T-helper 1 cell (primary cell): Measurements from ENCODE around the gene LINC00632.
"Not testable (repeated sequence)": the region's sequence is repeated elsewhere in the genome, so short reads cannot be mapped to it uniquely, and the experiment has no call there.

Experiments
- DNase-seq, 5 donors: peaks; one replicate each; pipeline ENCODE4 v3.0.0-alpha.2; 2012 to 2020
- total RNA-seq, 4 donors: gene quantifications; one replicate each; lab custom pipeline; 2026; lab: John Stamatoyannopoulos, UW

LINC00632 gene
- 0.12 to 1.8 (median 1.0) reads per million in 4 donors for total RNA-seq

DNA sequence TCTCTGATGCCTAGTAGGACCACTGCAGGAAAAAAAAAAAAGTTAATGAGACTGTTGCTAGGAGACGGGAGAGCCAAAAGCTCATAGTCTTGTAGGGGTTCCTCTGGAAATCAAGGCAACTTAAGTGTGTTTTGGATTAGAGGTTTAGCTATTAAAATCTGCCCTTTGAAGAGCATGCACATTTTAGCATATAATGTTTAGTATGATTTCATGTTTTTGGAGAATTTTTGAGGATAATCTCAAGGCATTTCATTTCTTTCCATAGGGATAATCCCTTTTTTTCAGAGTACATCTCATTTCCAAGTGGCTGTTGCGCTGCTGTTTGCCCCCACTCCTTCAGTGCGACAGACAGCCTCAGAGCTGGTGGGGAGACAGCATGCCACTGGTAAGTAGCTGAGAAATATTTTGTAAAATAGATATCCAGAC lies at the start of gene LINC00632:
TSS of gene LINC00632 (plus strand) at position 339 of the 426 bp plus-strand sequence.
- DNase-seq: no peak

DNA sequence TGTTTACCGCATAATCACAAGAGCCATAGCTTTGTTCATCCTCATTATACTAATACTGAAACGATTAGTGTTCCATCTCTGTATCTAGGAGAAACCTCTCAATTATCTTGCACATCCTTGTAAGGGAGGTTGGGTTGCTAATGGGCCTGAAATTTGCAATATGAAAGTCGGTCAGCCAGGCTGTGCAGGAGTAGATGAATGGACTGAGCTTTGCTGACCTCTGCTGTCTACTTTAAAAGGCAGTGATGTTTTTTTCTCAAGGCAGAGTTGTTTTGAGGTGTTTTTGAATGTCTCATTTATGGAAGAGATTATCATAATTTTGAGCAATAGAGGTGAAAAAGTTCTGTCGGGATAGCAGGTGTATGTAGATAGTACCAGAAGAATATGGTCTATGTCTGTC lies 47.9 kb upstream of the LINC00632 start:
- DNase-seq: no peak

DNA sequence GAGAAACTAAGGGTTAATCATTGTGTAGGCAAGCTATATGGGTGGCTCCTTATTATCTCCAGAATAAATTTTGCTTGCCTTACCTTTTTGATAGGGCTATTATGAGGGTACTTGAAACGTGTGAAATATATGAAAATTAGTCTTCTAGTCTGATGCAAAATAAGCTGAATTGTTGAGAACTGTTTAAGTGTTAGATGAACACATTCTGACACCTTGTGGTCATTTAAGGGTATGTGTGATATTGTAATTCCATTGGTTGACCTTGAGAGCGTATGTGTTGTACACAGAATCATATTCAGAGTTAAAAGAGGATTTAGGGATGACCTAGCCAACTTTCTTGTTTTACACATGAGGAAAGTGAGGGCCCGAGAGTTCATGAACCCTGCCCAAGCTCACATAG lies 44.6 kb upstream of the LINC00632 start:
- no peak for DNase-seq

DNA sequence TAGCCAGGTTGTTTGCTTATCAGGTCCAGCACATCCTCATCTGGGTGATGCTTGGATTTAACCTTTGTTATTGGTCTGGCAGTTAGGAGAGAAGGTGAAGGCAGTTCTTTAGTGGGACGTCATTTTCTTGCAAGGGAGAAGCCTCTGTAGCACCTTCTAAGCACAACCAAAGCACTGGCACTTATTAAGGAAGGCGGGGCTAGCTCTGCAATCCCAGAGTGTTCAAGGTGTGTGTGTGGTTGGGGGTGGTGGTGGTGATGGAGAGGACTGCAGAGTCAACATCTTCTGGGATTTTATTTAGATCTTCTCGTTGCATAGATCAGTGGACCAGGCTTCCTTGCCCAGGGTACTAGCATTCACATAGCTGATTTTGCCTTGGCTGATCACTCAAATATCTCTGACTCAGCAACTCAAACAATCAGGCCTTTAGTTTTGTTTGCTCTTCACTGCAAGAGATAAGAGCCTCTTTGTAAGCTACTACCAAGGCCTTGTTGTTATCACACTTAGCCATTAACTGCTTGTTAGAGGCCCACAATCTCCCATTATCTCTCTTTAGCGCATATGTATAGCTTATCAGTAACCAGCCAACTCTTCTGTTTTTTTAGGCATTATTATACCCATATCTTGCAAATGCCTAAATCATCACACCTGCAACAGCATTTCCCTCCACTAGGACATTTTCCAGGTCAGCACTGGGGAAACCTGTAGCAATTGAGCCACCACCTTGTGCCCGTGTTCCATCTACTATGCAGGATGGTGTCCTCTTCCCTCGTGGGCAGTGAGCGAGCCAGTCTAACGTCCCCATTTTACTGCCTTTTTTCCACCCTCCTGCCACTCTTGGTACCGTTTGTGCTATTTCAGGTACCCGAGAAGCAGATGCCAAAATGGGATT lies 36.5 kb upstream of the LINC00632 start:
- no peak for DNase-seq

GRCh38 chrX:140687706-140688105 lies 21.9 kb upstream of the LINC00632 start:
- DNase-seq: no peak

DNA sequence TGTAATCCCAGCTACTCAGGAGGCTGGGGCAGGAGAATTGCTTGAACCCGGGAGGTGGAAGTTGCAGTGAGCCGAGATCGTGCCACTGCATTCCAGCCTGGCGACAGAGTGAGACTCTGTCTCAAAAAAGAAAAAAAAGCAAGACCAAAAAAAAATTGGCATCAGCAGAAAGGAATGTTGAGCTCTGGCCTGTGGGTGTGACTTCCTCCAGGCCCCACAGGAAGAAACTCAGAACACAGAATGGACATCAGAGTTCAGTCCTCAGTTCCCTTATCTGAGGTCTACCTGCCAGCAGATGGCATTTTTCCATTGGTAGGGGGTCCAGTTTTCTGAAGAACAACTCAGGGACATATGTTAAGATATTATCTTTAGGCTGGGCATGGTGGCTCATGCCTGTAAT lies 18.0 kb upstream of the LINC00632 start:
- not testable (repeated sequence) for DNase-seq

DNA sequence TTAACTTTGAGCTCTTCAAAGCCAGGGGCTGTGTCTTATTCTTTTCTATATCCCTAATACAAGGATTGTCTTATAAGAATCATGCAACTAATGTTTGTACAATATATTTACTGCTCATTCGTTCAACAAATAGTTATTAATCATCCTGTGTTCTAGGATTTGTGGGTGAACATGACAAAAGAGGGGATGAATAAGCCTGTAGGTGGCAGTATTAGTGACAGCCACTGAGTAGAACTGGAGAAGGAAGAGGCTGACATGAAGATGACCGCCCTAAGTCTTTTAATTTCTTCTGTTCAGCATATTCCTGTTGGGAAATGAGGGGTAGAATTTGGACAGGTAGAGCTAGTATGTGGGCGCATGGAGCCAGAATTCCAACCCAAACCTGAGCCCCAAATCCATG lies 11.9 kb upstream of the LINC00632 start:
- DNase-seq: no peak

DNA sequence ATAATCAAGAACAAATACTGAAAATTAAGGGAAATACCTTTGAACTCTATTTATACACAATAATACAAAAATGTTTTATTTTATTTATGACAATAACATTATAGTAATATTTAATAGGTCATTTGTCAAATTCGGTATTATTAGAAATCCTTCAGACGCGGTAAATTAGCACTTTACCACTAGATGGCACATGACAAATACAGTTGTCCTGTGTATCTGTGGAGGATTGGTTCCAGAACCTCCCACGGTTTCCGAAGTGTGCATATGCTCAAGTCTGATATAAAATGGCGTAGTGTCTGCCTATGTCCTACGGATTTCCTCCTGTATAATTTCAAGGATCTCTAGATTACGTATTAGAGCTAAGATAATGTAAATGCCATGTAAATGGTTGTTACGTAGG lies 8.1 kb upstream of the LINC00632 start:
- no peak for DNase-seq

GRCh38 chrX:140710710-140711109 lies 1.2 kb downstream of the LINC00632 start:
- DNase-seq: no peak

DNA sequence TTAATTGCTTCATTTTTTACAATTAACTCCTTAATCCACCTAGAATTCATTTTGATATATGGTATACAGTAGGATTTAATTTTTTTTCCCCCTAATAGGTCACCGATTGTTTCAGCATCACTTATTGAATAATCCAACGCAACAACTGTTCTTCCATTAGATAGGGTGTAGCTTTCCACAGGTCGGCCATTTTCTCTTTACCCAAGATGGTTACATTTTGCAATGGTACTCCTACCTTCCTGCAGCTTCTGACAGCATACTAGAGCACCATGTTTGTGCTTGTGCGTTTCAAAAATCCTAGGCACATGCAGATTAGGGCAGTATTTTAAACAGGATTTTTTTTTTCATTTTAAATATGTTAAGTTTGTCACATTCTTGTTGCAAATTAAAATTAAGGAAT lies 2.3 kb downstream of the LINC00632 start:
- no peak for DNase-seq

DNA sequence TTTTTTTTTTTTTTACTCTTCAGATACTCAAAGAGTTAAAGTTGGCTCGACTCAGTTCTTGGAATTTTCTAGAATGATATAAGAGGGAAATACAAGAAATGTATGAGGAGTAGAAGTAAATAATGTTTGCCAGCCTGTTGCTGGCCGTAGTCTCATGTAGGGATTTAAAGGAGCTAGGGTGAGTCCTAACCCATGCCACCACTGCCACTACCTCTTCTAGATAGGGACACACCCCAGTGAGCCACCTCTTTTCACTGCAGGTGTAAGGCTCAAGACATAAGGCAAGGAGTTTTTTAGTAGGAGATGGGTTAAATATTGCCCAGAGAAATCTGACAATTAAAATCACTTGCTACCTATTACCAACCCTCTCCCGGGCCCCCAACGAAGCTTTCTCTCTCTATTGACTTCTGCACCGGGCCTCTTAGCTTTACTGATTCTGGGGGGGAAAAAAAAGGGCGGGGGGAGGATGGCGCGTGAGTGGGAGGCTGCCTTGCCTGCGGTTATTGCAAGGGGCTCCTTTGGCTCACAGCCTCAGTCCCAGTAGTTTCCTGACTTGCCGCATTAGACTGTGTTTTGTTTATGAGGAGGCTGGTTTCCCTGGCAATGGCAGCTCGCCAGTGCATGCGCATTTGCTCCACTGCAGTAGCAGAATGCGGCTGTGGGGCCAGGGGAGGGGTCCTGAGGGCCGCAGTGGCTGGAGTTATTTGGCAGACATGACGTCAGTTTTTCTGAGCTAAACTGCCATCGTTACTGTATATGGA lies 3.0 kb downstream of the LINC00632 start:
- peak in 3 of 5 donors; percentile 6 to 29 (median 12) for DNase-seq

DNA sequence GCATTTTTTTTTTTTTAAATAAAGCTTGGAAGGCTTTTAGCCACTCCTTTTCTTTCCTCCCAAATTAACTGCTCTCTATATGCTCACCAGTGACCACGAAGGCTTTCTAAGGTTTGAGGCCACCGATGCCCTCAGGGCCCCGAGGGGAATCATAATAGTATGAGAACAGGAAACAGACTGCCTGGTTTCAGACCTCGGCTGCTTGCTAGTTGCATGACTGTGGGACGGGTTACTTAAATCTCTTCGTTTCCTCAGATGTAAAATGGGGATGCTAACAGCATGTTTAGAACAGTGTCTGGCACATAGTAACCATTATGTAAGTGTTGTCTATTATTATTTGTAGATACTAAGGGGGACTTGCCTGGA lies 3.6 kb downstream of the LINC00632 start:
- no peak for DNase-seq

GRCh38 chrX:140715787-140716186 lies 6.2 kb downstream of the LINC00632 start:
- no peak for DNase-seq

DNA sequence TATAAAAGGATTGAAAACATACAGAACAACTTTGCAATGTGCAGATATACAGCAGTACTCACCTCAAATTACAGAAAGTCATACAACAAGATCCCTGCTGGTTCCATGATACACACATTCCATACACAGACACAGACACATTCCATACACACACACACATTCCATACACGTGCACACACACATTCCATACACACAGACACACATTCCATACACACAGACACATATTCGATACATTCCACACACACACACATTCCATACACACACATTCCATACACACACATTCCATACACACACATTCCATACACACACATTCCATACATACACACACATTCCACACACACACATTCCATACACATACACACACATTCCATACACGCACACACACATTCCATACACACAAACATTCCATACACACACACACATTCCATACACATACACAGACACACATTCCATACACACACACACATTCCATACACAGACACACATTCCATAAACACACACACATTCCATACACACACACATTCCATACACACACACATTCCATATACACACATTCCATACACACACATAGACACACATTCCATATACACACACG lies 13.7 kb downstream of the LINC00632 start:
- no peak for DNase-seq

DNA sequence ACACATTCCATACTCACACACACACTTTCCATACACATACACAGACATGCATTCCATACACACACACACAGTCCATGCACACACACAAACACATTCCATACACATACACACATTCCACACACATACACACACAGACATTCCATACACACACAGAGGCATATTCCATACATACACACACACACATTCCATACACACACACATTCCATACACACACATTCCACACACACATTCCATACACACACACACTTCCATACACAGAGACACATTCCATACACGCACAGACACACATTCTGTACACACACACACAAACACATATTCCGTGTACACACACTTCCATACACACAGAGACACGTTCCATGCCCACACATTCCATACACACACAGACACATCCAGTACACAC lies 14.8 kb downstream of the LINC00632 start:
- no peak for DNase-seq

GRCh38 chrX:140724736-140725135 lies 15.2 kb downstream of the LINC00632 start:
- no peak for DNase-seq

DNA sequence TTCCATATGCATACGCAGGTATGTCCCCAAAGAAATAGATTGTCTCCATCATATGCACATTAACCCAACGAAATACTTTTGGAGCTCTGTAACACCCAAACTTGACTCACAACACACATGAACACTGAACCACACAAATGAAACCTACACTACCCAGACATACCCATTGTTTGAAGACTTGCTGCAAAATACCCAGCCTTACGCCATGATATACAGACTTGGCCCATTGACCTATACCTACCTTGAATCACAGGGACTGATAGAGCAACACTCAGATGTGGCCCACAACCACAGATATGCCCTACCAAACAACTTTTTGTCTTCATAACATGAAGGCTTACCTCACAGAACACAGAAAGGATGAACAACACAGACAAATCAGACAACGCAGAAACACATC lies 15.9 kb downstream of the LINC00632 start:
- DNase-seq: no peak

- peak in 1 of 5 donors; percentile 8 for DNase-seq
These were observed 24.3 kb downstream of the LINC00632 start for GRCh38 chrX:140733766-140734342.

DNA sequence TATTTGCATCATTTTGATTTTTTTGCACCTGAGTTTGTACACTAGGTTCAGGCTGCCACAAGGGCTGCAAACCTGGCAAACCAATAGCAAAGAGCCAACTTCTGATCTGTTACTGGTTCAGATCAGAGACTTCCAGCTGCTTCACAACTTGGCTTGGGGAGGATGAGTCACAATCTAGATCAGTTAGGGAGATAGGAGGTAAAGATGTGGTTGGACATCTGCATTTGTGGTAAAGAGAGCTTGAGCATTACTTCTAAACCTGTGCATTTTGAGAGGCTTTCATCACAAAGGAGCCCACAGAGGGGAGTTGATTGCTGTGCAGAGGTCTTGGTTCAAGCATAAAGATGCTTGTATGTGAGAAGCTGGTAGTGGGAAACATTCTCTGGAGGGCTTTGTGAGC lies 34.5 kb downstream of the LINC00632 start:
- DNase-seq: peak in 1 of 5 donors; percentile 17

DNA sequence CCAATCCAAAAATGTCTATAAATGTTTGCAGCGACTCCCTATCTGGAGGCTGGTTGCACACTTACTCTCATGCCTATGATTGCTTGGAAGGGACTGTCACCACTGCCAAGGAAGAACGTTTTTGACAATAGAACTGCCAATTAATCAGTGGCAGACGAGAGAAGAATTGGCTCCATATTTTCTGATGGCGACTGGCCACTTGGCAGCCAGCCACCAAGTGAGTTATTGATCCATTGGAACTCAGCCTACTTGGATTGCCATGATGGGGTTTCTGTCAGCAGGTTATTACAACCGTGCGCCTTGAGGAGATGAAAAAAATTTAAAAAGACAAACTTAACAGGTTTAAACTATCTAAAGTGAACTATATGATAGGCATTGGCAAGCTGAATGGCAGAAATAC lies 47.4 kb downstream of the LINC00632 start:
- no peak for DNase-seq

GRCh38 chrX:140762061-140762460 lies 52.5 kb downstream of the LINC00632 start:
- peak in 2 of 5 donors; percentile 3 to 40 for DNase-seq

GRCh38 chrX:140764401-140764919 lies 54.9 kb downstream of the LINC00632 start:
- no peak for DNase-seq
